HepG2 (cell line): ENCODE data around the gene SHISA6.

Source experiments
- MLX ChIP-seq: IDR thresholded peaks from 2 replicates; pipeline ENCODE4 v1.6.1; 2016
- MYC ChIP-seq: sonication (generic); formaldehyde crosslinking; IDR thresholded peaks from 2 replicates; pipeline ENCODE4 v1.9.0; 2021; ENCODE audit warnings: missing genetic modification reagents, borderline replicate concordance
- ZNF33A ChIP-seq: sonication (generic); formaldehyde crosslinking; IDR thresholded peaks from 2 replicates; pipeline ENCODE4 v1.5.1; 2020; ENCODE audit warnings: missing genetic modification reagents, mild to moderate bottlenecking, moderate library complexity, borderline replicate concordance

- TF ChIP-seq ZNF33A (CRISPR knock-in tag) = no peak
- no peak for TF ChIP-seq MYC
- no peak for TF ChIP-seq MLX (CRISPR knock-in tag)
These were observed 370.1 kb downstream of the SHISA6 start for GRCh38 chr17:11610999-11611566.
